K562 (cell line): Measurements from ENCODE around the gene PPP4R3B. TPM values are rescaled to one million over a fixed set of nuclear protein-coding genes. Genes with fewer than 3 reads are reported as not detected.

Experiments used
- BRCA1 ChIP-seq, 2 experiments: fragments of 450-650 bp in 1 of 2; sonication (generic) in 1 of 2; formaldehyde crosslinking in 1 of 2; IDR thresholded peaks; 2 replicates each; pipeline versions ENCODE4 v1.5.0 to v1.6.1; 2017 to 2020; ENCODE audit warnings: mild to moderate bottlenecking in 1 of 2, missing genetic modification reagents in 1 of 2
- FOSL1 ChIP-seq: fragments of 200-800 bp; sonication (Bioruptor generic); conservative IDR thresholded peaks from 2 replicates; pipeline ENCODE4 v1.6.1; 2016; ENCODE audit warnings: missing genetic modification characterization, missing compliant biosample characterization
- HDAC1 ChIP-seq, 2 experiments: fragments of 450-650 bp; IDR thresholded peaks; 2 replicates each; pipeline ENCODE4 v1.6.1; 2016 to 2017; ENCODE audit warnings: inconsistent platforms in 1 of 2, mild to moderate bottlenecking in 1 of 2, moderate library complexity in 1 of 2
- HDAC8 ChIP-seq: fragments of 450-650 bp; IDR thresholded peaks from 2 replicates; pipeline ENCODE4 v1.6.1; 2016; ENCODE audit warnings: mild to moderate bottlenecking, missing genetic modification characterization, moderate library complexity, missing compliant biosample characterization
- NR2F6 ChIP-seq: fragments of 450-650 bp; formaldehyde crosslinking; IDR thresholded peaks from 2 replicates; pipeline ENCODE4 v1.4.0; 2020; ENCODE audit warnings: mild to moderate bottlenecking
- NR4A1 ChIP-seq, 2 experiments: fragments of 250-450 bp in 1 of 2; fragments of 450-650 bp in 1 of 2; sonication (Bioruptor Pico) in 1 of 2; IDR thresholded peaks; 2 replicates each; pipeline versions ENCODE4 v1.4.0 to v1.6.1; 2016 to 2020; ENCODE audit warnings: mild to moderate bottlenecking in 2 of 2, missing compliant biosample characterization in 1 of 2, missing genetic modification characterization in 1 of 2, moderate library complexity in 1 of 2
- PCBP2 ChIP-seq: fragments of 200-400 bp; formaldehyde crosslinking; IDR thresholded peaks from 2 replicates; pipeline ENCODE4 v1.6.1; 2018; ENCODE audit warnings: low read length, low read depth, mild to moderate bottlenecking, moderate library complexity; ENCODE audit not compliant: poor library complexity, severe bottlenecking
- POLR2B ChIP-seq: fragments of 450-650 bp; IDR thresholded peaks from 2 replicates; pipeline ENCODE4 v1.6.1; 2018; ENCODE audit warnings: low read depth; ENCODE audit not compliant: partially characterized antibody
- RNF2 ChIP-seq: sonication (generic); IDR thresholded peaks from 2 replicates; pipeline ENCODE4 v1.6.1; 2016
- SMAD1 ChIP-seq: fragments of 150-350 bp; IDR thresholded peaks from 2 replicates; pipeline ENCODE4 v1.6.1; 2014; ENCODE audit warnings: low read length, low read depth; ENCODE audit not compliant: partially characterized antibody
- SMAD4 ChIP-seq: fragments of 250-450 bp; sonication (Bioruptor Pico); conservative IDR thresholded peaks from 2 replicates; pipeline ENCODE4 v1.8.0; 2021; ENCODE audit warnings: inconsistent platforms, mild to moderate bottlenecking, moderate library complexity
- SMARCA4 ChIP-seq: fragments of 450-650 bp; IDR thresholded peaks from 2 replicates; pipeline ENCODE4 v1.6.1; 2016
- TAF9B ChIP-seq: fragments of 450-650 bp; IDR thresholded peaks from 2 replicates; pipeline ENCODE4 v1.6.1; 2018; ENCODE audit warnings: mild to moderate bottlenecking; ENCODE audit not compliant: partially characterized antibody
- TEAD4 ChIP-seq, 2 experiments: sonication (generic) in 1 of 2; formaldehyde crosslinking in 1 of 2; IDR thresholded peaks; 2 replicates each; pipeline versions ENCODE4 v1.6.1 to v1.8.0; 2012 to 2022; ENCODE audit warnings: borderline replicate concordance in 1 of 2, inconsistent platforms in 1 of 2, low read length in 1 of 2, mild to moderate bottlenecking in 1 of 2, missing genetic modification reagents in 1 of 2
- U2AF1 ChIP-seq: fragments of 200-400 bp; formaldehyde crosslinking; optimal IDR thresholded peaks from 2 replicates; pipeline ENCODE3; 2017; ENCODE audit warnings: mild to moderate bottlenecking, low read depth, low read length, moderate library complexity
- XRCC3 ChIP-seq: fragments of 450-650 bp; IDR thresholded peaks from 2 replicates; pipeline ENCODE4 v1.6.1; 2017; ENCODE audit warnings: mild to moderate bottlenecking, moderate library complexity
- ZEB2 ChIP-seq: fragments of 450-650 bp; IDR thresholded peaks from 2 replicates; pipeline ENCODE4 v1.6.1; 2016
- ZNF133 ChIP-seq: fragments of 250-450 bp; sonication (Bioruptor Pico); IDR thresholded peaks from 2 replicates; pipeline ENCODE4 v1.4.0; 2020; ENCODE audit warnings: mild to moderate bottlenecking
- ZNF175 ChIP-seq: fragments of 200-800 bp; sonication (Bioruptor generic); IDR thresholded peaks from 2 replicates; pipeline ENCODE4 v1.6.1; 2016; ENCODE audit warnings: low read depth, mild to moderate bottlenecking, missing genetic modification characterization, missing compliant biosample characterization
- ZNF41 ChIP-seq: fragments of 250-450 bp; sonication (Bioruptor Pico); conservative IDR thresholded peaks from 2 replicates; pipeline ENCODE4 v1.4.0; 2020; ENCODE audit warnings: mild to moderate bottlenecking
- ZNF780A ChIP-seq: fragments of 250-450 bp; sonication (Bioruptor Pico); IDR thresholded peaks from 2 replicates; pipeline ENCODE4 v1.5.0; 2021; ENCODE audit warnings: mild to moderate bottlenecking
- ZSCAN32 ChIP-seq: fragments of 450-650 bp; formaldehyde crosslinking; IDR thresholded peaks from 2 replicates; pipeline ENCODE4 v1.4.0; 2020; ENCODE audit warnings: mild to moderate bottlenecking, moderate library complexity
- polyA plus RNA-seq, 8 experiments: library from polyadenylated mRNA; depleted of rRNA in 4 of 8; stranded (reverse) in 5 of 8; unstranded in 3 of 8; fragments of >200 nt; fragmentation: Nextera tagmentation in 2 of 8; fragmentation: Illumina TruSeq in 1 of 8; extraction: Ambion mirVana in 2 of 8; extraction: Trizol in 1 of 8; gene quantifications; 2 replicates each; pipeline versions ENCODE4 v1.2.1 to v1.2.3, GENCODE V29; 2011 to 2014; ENCODE audit warnings: inconsistent platforms in 1 of 8, missing spikeins in 1 of 8
- total RNA-seq, 7 experiments: library from RNA; depleted of rRNA in 6 of 7; stranded (reverse); fragments of >200 nt in 6 of 7; fragmentation: Illumina TruSeq in 2 of 7; extraction: Trizol in 2 of 7; gene quantifications; 2 replicates each; pipeline versions ENCODE4 v1.2.1 to v1.2.3, GENCODE V29; 2011 to 2021; ENCODE audit warnings: low replicate concordance in 1 of 7
- TF ChIP-seq, protein P1 (sequence below), 2 experiments: fragments of 450-650 bp in 1 of 2; IDR thresholded peaks; 2 replicates each; pipeline ENCODE4 v1.6.1; 2011 to 2017; ENCODE audit warnings: low read depth in 2 of 2, antibody characterized with exemption in 1 of 2, borderline replicate concordance in 1 of 2, low read length in 1 of 2, mild to moderate bottlenecking in 1 of 2, mixed read lengths in 1 of 2; ENCODE audit not compliant: control insufficient read depth in 1 of 2
- TF ChIP-seq, protein P2 (sequence below): IDR thresholded peaks from 2 replicates; pipeline ENCODE4 v1.6.1; 2011; ENCODE audit not compliant: insufficient read length; ENCODE audit errors: extremely low read depth

The PPP4R3B gene
- total and polyA plus RNA-seq, 9 of the 15 experiments (the other 6 are each of a cell fraction or from before 2014, with no cell fraction given), result 13.2 to 59.2 (median 41.9) TPM

GRCh38 chr2:55617175-55618024 lies at the start of gene PPP4R3B (continued):
- TF ChIP-seq POLR2B (peak; percentile 88), SMAD1 (peak; percentile 86), TEAD4 (IDR thresholded peaks at IDR 0.05; ENCODE audit: low read length) (peak; percentile 65; the same call in 1 of the 2 replicates), TEAD4 (CRISPR knock-in tag; IDR thresholded peaks at IDR 0.05; ENCODE audit: borderline replicate concordance) (no peak), ZSCAN32 (CRISPR knock-in tag) (0 out of 2 replicates have a peak, but pooled peaks have one; percentile 46), ZNF175 (no peak), HDAC8 (tag) (0 out of 2 replicates have a peak, but pooled peaks have one; percentile 43), FOSL1 (no peak; the same call in 1 of the 2 replicates), ZNF780A (CRISPR knock-in tag) (no peak), HDAC1 (IDR thresholded peaks at IDR 0.05) (peak in 1 of 2 experiments; percentile 75; a peak in 1 of 4 replicates), ZEB2 (no peak), U2AF1 (no peak), ZNF41 (CRISPR knock-in tag) (0 out of 2 replicates have a peak, but pooled peaks have one; percentile 3), TAF9B (peak; percentile 91), PCBP2 (no peak), SMAD4 (CRISPR knock-in tag) (0 out of 2 replicates have a peak, but pooled peaks have one; percentile 24), BRCA1 (IDR thresholded peaks at IDR 0.05) (no peak), BRCA1 (CRISPR knock-in tag; IDR thresholded peaks at IDR 0.05) (no peak), RNF2 (peak; percentile 86), XRCC3 (no peak), NR2F6 (0 out of 2 replicates have a peak, but pooled peaks have one; percentile 47), ZNF133 (CRISPR knock-in tag) (no peak), NR4A1 (CRISPR knock-in tag; IDR thresholded peaks at IDR 0.05) (no peak), NR4A1 (tag; IDR thresholded peaks at IDR 0.05) (no peak), SMARCA4 (no peak)
- TF ChIP-seq, protein P1, sequence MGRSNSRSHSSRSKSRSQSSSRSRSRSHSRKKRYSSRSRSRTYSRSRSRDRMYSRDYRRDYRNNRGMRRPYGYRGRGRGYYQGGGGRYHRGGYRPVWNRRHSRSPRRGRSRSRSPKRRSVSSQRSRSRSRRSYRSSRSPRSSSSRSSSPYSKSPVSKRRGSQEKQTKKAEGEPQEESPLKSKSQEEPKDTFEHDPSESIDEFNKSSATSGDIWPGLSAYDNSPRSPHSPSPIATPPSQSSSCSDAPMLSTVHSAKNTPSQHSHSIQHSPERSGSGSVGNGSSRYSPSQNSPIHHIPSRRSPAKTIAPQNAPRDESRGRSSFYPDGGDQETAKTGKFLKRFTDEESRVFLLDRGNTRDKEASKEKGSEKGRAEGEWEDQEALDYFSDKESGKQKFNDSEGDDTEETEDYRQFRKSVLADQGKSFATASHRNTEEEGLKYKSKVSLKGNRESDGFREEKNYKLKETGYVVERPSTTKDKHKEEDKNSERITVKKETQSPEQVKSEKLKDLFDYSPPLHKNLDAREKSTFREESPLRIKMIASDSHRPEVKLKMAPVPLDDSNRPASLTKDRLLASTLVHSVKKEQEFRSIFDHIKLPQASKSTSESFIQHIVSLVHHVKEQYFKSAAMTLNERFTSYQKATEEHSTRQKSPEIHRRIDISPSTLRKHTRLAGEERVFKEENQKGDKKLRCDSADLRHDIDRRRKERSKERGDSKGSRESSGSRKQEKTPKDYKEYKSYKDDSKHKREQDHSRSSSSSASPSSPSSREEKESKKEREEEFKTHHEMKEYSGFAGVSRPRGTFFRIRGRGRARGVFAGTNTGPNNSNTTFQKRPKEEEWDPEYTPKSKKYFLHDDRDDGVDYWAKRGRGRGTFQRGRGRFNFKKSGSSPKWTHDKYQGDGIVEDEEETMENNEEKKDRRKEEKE (IDR thresholded peaks at IDR 0.05; ENCODE audit: borderline replicate concordance in 1 of 2, control insufficient read depth in 1 of 2, low read depth in 2 of 2, low read length in 1 of 2), result 0 out of 4 replicates have a peak, but pooled peaks of 1 of the 2 experiments have one; percentile 12
- TF ChIP-seq, protein P2, sequence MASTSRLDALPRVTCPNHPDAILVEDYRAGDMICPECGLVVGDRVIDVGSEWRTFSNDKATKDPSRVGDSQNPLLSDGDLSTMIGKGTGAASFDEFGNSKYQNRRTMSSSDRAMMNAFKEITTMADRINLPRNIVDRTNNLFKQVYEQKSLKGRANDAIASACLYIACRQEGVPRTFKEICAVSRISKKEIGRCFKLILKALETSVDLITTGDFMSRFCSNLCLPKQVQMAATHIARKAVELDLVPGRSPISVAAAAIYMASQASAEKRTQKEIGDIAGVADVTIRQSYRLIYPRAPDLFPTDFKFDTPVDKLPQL, result no peak
